PFSK-1 (cell line): Measurements from ENCODE around the gene RBKS.

Experiments used
- FOXP2 ChIP-seq: optimal IDR thresholded peaks from 2 replicates; pipeline ENCODE3; 2011; ENCODE audit warnings: borderline replicate concordance, control low read depth, inconsistent platforms; ENCODE audit not compliant: insufficient read depth; ENCODE audit errors: extremely low read length, extremely low read depth
- POLR2AphosphoS5 ChIP-seq: IDR thresholded peaks from 2 replicates; pipeline ENCODE4 v1.6.1; 2012; ENCODE audit warnings: low read depth, mild to moderate bottlenecking, control low read depth, low read length, moderate library complexity
- SIN3A ChIP-seq: IDR thresholded peaks from 2 replicates; pipeline ENCODE4 v1.6.1; 2012; ENCODE audit warnings: mild to moderate bottlenecking, low read length, moderate library complexity, borderline replicate concordance; ENCODE audit not compliant: insufficient read depth
- TAF1 ChIP-seq: IDR thresholded peaks from 2 replicates; pipeline ENCODE4 v1.6.1; 2012; ENCODE audit warnings: low read length, control low read depth, borderline replicate concordance; ENCODE audit not compliant: insufficient read depth
- TF ChIP-seq, protein P1 (sequence below), 2 experiments: IDR thresholded peaks; 2 replicates each; pipeline versions ENCODE4 v1.6.1 to v1.8.0; 2011 to 2012; ENCODE audit warnings: low read depth in 2 of 2, low read length in 2 of 2, control low read depth in 1 of 2, inconsistent platforms in 1 of 2, mild to moderate bottlenecking in 1 of 2, moderate library complexity in 1 of 2; ENCODE audit not compliant: insufficient read depth in 1 of 2

DNA sequence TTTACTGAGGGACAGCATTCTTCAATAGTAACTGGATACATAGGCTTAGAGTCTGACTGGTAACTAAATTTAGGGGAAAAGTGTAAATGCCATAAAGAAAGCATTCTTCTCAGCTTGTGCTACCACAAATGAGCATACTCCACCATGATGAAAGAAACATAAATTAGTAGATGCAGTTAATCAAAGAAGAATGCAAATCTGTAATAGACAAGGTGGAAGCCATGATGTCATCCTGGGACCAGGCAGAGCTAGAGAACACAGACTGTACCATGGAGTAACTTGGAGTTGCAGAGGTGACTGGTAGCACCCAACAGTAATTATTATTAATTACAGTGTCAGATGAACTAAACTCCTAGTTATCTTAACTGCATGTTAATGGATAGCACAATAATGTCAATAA is 51.7 kb downstream of the RBKS start:
- no peak for TF ChIP-seq TAF1
- TF ChIP-seq POLR2AphosphoS5: no peak
- no peak for TF ChIP-seq SIN3A
- TF ChIP-seq, protein P1, sequence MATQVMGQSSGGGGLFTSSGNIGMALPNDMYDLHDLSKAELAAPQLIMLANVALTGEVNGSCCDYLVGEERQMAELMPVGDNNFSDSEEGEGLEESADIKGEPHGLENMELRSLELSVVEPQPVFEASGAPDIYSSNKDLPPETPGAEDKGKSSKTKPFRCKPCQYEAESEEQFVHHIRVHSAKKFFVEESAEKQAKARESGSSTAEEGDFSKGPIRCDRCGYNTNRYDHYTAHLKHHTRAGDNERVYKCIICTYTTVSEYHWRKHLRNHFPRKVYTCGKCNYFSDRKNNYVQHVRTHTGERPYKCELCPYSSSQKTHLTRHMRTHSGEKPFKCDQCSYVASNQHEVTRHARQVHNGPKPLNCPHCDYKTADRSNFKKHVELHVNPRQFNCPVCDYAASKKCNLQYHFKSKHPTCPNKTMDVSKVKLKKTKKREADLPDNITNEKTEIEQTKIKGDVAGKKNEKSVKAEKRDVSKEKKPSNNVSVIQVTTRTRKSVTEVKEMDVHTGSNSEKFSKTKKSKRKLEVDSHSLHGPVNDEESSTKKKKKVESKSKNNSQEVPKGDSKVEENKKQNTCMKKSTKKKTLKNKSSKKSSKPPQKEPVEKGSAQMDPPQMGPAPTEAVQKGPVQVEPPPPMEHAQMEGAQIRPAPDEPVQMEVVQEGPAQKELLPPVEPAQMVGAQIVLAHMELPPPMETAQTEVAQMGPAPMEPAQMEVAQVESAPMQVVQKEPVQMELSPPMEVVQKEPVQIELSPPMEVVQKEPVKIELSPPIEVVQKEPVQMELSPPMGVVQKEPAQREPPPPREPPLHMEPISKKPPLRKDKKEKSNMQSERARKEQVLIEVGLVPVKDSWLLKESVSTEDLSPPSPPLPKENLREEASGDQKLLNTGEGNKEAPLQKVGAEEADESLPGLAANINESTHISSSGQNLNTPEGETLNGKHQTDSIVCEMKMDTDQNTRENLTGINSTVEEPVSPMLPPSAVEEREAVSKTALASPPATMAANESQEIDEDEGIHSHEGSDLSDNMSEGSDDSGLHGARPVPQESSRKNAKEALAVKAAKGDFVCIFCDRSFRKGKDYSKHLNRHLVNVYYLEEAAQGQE (IDR thresholded peaks at IDR 0.05; ENCODE audit: insufficient read depth in 1 of 2, low read depth in 2 of 2, low read length in 2 of 2): no peak
- no peak for TF ChIP-seq FOXP2
